HEK293 (cell line): ENCODE results near the gene ARHGAP6.

Source experiments
- CTCF ChIP-seq: fragments of 450-650 bp; formaldehyde crosslinking; IDR thresholded peaks from 2 replicates; pipeline ENCODE4 v1.5.1; 2016; ENCODE audit warnings: missing biosample characterization, missing genetic modification characterization
- MEIS1 ChIP-seq: sonication (generic); formaldehyde crosslinking; IDR thresholded peaks from 2 replicates; pipeline ENCODE4 v1.8.1; 2022; ENCODE audit warnings: missing genetic modification reagents, mild to moderate bottlenecking, borderline replicate concordance
- SCRT2 ChIP-seq: fragments of 450-650 bp; formaldehyde crosslinking; IDR thresholded peaks from 2 replicates; pipeline ENCODE4 v1.5.1; 2016; ENCODE audit warnings: missing biosample characterization, missing genetic modification characterization
- SP2 ChIP-seq: fragments of 450-650 bp; formaldehyde crosslinking; IDR thresholded peaks from 2 replicates; pipeline ENCODE4 v1.5.1; 2016; ENCODE audit warnings: missing biosample characterization, missing genetic modification characterization
- ZBTB1 ChIP-seq: fragments of 450-650 bp; formaldehyde crosslinking; IDR thresholded peaks from 2 replicates; pipeline ENCODE4 v1.5.1; 2016; ENCODE audit warnings: missing biosample characterization, missing genetic modification characterization
- ZNF10 ChIP-seq: fragments of 450-650 bp; formaldehyde crosslinking; IDR thresholded peaks from 2 replicates; pipeline ENCODE4 v1.5.1; 2017; ENCODE audit warnings: missing biosample characterization, missing genetic modification characterization
- ZNF18 ChIP-seq: fragments of 450-650 bp; formaldehyde crosslinking; IDR thresholded peaks from 2 replicates; pipeline ENCODE4 v1.5.1; 2016; ENCODE audit warnings: missing biosample characterization, missing genetic modification characterization
- ZNF211 ChIP-seq: fragments of 450-650 bp; formaldehyde crosslinking; IDR thresholded peaks from 2 replicates; pipeline ENCODE4 v1.5.1; 2016; ENCODE audit warnings: low read depth, missing biosample characterization, missing genetic modification characterization
- ZNF302 ChIP-seq: fragments of 450-650 bp; formaldehyde crosslinking; IDR thresholded peaks from 2 replicates; pipeline ENCODE4 v1.5.1; 2016; ENCODE audit warnings: missing biosample characterization, missing genetic modification characterization, low read depth
- ZNF561 ChIP-seq: fragments of 450-650 bp; IDR thresholded peaks from 2 replicates; pipeline ENCODE4 v1.5.1; 2018; ENCODE audit warnings: missing biosample characterization, missing genetic modification characterization, borderline replicate concordance
- ZNF677 ChIP-seq: fragments of 450-650 bp; IDR thresholded peaks from 2 replicates; pipeline ENCODE4 v1.5.0; 2018; ENCODE audit warnings: missing biosample characterization, mild to moderate bottlenecking, missing genetic modification characterization, moderate library complexity
- TF ChIP-seq, protein P1 (sequence below): fragments of 450-650 bp; IDR thresholded peaks from 2 replicates; pipeline ENCODE4 v1.5.1; 2018; ENCODE audit warnings: missing biosample characterization, missing genetic modification characterization

DNA sequence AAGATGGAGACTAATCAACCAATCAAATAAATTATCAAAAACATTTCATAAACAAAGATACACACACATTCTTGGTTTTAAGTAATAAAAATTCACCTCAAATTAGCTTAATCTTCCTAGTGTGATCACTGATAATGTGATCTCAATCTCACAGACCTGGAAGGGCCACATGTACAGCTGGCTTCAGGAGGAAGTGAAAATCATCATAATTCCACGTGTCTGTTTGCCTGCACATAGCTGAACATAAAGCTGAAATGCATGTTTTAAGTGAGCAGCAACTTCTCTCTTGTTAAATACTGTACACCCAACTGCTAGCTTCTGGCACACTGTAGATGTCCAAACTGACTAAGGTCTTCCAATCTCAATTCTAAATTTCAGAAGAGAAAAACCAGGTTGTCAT is 53.8 kb downstream of the ARHGAP6 start:
- TF ChIP-seq CTCF (no peak), ZNF18 (no peak), SCRT2 (tag by site-specific recombination) (no peak), ZBTB1 (tag by site-specific recombination) (no peak), ZNF211 (tag by site-specific recombination) (no peak), SP2 (no peak), ZNF10 (tag by site-specific recombination) (no peak), ZNF561 (no peak), ZNF677 (tag by site-specific recombination) (no peak), MEIS1 (CRISPR knock-in tag) (no peak), ZNF302 (tag by site-specific recombination) (no peak)
- TF ChIP-seq, protein P1, sequence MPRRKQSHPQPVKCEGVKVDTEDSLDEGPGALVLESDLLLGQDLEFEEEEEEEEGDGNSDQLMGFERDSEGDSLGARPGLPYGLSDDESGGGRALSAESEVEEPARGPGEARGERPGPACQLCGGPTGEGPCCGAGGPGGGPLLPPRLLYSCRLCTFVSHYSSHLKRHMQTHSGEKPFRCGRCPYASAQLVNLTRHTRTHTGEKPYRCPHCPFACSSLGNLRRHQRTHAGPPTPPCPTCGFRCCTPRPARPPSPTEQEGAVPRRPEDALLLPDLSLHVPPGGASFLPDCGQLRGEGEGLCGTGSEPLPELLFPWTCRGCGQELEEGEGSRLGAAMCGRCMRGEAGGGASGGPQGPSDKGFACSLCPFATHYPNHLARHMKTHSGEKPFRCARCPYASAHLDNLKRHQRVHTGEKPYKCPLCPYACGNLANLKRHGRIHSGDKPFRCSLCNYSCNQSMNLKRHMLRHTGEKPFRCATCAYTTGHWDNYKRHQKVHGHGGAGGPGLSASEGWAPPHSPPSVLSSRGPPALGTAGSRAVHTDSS, result no peak
